Activated T-helper 1 cell treated with Interleukin-2 at 50 U/mL for 16 hours (primary cell): ENCODE measurements around the gene ZCCHC17.

ENCODE experiments used
- DNase-seq: peaks from one replicate; pipeline ENCODE4 v3.0.0-alpha.2; 2020; ENCODE audit warnings: low read depth

The ZCCHC17 gene

DNA sequence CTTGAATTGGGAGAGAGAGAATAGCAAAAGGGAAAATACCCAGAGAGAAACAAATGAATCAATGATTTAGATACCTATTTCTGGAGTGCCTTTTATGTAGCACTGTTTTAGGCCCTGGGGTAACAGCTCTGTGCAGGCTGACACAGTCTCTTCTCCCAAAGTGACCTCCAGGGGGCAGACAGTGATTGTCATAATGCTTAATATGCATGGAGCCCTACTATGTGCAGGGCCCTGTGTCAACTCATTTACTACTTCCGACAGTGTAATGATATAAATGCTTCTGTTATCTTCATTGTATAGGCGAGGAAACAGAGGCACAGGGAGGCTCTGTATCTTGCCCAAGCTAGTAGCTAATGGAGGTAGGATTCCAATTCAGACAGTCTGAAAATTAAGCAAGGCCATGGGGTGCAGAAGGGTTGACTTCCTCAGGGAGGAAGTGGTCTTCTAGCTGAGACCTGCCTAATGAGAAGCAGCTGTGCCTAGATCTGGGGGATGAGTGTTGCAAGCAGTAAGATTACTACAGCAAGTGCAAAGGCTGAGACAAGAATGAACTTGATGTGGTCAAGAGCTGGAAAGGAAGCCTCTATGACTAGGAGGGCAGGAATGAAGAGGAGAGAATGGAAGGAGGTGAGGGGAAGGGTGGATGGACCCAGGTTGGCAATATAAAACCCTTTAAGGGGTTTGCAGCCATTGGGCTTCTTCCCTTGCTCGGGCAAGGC lies 100.0 kb downstream of the ZCCHC17 start:
- no peak for DNase-seq

DNA sequence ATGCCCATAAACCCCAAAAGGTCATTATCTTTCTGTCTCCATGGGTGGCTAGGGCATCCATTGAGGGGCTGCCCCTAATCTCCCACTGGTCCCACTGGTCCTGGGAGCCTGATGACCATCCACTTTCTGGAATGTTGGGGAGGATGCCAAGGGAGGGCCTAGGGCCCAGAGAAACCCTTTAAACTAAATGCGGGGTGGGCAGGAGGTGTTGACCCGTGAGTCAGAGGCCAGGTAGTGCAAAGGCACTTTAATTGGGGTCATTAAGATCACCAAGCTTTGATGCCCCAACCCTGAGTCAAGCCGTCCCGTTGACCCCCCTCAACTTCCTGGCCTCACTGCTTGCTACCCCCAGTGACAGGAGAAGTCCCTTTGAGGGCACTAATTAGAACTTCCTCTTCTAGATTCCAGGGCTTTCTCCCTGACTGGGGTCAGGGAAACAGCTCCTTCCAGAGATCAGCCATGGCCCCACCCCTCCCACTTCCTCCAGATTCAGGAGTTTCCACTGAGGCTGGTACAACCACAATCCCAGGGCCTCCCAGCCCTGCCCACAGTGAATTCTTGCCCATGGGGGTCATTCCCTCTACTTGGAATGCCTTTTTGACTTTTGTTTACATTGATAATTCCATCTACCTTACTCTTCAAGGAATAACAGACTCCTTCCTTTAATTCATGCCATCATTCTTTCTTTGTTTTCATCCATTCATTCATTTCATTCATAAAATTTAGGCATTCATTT lies 100.7 kb downstream of the ZCCHC17 start:
- no peak for DNase-seq

DNA sequence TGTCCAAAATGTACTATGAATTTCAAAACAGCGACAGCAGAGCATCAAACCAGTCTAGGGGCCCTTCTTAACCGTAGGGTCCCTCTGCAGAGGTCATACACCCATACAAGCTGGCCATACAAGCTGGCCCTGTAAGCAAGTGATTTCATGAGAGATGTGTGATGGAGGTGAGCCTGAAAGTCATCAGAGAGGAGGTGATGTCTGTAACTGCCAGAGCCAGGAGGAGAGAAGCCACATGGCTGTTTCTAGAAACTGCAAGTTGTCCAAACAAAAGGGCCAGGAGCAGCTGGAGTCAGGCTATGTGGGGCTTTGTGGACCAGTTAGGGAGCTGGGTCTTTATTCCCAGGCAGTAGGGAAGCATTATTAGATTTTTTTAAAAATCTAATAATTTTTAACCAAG lies 101.4 kb downstream of the ZCCHC17 start:
- DNase-seq = no peak

DNA sequence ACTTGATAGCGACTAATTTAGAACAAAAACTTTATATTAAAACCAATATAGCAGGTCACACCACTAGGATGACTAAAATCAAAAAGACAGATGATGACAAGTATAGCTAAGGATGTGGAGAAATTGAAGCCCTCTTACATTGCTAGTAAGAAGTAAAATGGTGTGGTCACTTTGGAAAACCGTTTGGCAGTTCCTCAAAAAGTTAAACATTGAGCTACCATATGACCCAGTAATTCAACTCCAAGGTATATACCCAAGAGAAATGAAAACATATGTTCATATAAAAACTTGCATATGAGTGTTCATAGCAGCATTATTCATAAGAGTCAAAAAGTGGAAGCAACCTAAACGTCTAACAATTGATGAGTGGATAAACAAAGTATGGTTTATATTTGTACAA lies 103.1 kb downstream of the ZCCHC17 start:
- no peak for DNase-seq

DNA sequence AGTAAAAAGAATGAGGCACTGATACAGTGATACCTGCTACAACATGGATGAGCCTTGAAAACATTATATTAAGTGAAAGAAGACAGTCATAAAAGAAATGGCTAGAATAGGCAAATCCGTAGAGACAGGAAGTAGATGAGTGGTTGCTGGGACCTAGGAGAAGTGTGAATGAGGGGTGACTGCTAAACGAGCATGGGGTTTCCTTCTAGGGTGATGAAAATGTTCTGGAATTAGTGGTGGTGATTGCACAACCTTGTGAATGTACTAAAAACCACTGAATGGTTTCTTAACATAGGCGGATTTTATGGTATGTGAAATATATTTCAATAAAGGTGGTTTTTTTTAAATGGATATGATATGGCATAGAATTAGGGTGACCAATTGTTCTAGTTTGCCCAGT lies 103.6 kb downstream of the ZCCHC17 start:
- no peak for DNase-seq

DNA sequence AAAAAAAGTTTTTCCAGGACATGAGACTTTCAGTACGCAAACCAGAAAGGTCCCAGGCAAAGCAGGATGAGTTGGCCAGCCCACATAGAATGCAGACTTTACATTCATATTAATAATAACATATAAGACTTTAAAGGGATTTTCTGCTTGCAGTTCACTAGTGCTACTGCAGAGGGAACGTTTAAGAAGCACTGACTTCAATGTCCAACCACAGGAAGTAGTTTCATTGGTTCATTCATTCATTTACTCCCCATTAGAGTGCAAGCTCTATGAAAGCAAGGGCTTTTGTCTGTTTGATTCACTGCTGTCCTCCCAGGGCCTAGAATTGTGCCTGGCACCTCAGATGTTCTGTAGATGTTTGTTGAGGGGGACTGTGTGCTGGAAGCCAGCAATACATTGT lies 104.4 kb downstream of the ZCCHC17 start:
- DNase-seq = no peak

DNA sequence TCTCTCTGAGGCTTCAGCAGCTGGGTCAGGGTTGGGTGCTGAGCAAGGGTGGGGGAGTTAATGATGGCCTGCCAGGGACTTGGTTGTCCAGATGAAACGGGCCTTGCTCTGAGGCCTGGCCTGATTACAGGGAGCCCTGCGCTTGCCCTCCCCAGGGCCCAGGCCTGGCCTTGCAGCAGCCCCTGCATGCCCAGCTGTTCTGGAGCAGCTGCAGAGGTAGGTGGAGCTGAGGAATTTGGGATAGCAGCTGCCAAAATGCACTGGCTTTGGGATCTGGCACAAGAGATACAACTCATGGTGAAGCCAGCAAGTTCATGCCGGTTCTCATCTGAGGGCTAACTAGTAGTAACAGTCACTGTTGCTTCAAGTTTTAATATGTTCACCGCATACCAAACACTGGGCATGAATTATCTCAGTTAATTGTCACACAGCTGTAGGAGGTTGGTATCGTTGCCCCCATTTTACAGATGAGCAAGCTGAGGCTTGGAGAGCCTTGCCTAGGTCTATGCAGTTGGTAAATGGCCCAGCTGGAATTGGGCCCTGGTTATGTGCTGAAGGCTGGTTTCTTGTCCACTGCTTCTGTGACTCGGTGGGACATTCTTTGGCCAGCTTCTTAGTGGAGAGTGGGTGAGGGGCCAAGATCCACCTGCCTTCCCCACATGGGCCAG lies 108.9 kb downstream of the ZCCHC17 start:
- DNase-seq = no peak

DNA sequence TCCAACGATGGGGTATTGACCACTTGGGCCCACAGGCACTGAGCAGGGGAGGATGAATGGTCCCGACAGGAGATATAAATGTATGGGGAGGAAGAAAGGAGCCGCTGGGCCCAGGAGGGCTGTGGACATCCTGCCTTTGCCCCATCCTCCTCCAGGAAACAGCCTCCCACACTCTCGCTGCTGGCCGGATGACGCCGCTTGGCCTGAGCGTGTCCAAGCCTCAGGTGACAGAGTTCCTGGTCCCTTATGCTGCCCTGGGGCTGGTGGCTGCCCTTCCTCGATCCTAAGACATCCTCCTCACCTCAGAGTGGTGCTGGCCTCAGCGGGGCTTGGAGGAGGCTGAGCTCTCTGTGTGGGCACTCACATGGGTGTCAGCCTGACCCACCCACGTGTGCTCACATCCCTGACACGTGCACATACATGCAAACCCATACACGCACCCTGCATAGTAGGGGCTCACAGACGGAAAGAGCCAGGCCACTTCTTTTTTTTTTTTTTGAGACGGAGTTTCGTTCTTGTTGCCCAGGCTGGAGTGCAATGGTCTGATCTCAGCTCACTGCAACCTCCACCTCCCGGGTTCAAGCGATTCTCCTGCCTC lies 110.3 kb downstream of the ZCCHC17 start:
- no peak for DNase-seq

DNA sequence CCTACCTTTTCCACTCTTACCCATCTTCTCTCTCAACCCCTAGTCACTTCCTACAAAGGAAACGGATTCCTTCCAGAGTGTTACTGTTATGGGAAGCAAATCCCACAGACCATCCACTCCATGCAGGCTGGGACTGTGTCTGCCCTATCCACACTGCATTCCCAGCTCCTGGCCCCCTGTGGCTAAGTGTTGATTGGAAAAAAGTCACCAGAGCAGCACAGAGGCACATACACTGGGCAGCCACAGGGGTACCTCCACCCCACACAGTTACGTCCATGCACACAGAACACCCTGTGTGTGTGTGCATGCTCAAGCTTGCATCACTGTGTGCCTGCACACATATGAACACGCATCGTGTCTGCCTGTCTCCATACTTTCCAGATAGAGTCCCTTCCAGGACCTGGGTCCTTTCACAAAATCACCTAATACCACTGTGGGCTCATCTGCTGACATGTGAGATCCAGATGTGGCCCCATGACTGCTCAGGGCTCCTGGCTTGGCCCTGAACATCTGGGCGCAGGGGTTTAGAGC lies 112.0 kb downstream of the ZCCHC17 start:
- no peak for DNase-seq

DNA sequence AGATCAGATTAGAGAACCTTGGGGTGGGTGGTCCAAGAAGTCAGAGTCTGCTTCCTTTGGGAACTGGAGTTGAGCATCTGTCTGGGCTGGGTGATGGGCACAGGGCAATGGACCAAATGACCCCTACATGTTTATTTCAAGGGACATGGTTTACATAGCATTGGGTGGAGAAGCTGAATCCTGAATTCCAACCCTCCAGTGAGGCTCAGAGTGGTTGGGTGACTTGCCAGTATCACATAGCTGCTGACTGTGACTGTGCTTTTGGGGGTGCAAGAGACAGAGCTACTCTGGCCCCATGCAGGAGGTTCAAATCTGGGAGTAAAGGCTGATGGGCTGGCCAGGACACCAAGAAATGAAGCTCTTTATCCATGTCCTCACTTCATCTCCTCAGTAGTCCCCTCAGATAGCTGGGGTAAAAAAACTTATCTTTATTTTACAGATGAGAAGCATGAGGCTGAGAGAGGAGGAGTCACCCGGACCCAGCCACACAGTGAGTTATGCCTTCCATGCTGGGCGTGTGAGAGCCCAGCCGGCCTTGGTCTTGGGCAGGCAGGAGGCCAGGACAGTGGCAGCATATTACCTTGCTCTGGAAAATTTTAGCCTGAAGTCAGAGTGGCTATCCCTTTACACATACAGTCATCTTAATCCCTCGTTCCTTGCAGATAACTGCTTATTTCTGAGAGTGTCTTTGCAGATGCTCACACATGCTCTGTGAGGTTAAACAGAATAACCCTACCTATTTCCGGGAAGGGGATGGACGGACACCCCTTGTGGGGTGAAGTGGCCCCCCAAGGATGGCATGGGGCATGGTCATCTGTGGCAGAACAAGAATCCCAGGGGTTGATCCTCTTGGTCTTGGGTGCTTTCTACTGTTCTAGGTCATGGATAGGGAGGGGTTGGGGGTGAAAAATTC lies 113.4 kb downstream of the ZCCHC17 start:
- no peak for DNase-seq

DNA sequence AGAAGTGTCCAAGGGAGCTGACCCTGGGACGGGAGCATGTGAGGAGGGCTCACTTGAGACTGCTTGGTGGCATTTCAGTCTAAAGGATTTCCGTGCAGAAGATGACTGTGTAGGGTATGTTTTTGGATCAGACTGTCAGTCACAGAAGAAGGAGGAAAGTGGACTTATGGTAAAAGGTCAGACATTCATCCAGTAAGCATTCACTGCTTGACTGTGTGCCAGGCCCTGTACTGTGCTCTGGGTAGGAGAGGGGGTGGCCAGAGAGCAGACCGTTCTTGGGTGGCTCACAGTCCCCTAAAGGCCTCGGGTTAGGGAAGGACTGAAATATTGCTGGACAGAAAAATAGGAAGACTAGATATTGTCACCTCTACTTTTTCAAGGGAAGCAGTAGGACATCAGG lies 114.0 kb downstream of the ZCCHC17 start:
- no peak for DNase-seq

DNA sequence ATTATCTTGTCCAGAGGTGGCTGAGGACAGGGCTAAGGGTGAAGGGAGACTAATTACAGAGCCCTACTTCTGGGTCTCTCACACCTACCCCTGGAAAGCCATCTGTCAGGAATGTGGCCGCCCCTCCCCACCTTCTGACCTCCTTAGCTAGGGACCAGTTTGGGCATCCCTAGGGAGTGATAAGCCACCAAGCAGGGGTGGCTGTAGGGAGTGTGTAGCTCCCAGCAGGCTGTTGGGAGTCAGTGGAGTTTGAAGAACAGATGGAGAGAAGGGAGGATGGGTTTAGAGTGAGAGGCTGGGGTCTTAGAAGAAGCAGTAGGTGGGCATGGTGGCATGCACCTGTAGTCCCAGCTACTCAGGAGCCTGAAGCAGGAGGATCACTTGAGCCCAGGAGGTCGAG lies 115.4 kb downstream of the ZCCHC17 start:
- DNase-seq = no peak

DNA sequence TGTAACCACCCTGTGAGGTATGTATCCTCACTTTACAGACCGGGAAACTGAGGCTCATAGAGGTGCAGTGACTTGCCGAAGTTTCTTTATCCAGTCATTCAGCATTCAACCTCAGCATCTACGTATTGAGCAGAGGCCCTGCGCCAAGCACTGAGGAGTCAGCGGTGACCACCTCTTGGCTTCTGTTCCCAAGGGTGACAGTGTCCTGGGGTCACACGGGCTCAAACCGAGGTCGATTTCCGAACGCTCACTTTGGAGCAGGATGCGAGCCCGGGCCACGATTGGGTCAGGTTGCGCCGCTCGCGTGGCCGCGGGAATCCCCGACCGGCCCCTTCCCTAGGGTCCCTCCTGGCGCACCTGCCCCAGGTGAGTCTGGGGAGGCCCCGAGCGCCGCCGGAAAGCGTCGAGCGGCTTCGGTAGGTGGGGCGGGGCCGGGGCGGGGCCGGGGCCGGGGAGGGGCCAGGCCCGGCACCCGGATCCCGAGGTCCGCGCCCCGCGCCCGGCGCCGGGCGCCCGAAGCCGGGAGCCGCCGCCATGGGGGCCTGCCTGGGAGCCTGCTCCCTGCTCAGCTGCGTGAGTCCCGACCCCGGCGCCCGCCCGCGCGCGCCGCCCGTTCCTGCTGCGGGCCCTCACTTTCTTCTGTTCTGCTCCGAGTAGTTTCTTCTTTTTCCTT lies 116.0 kb downstream of the ZCCHC17 start, which contains the start of gene SERINC2:
TSS of gene SERINC2 (plus strand) at position 482 of the 673 bp plus-strand sequence. CDS start at position 535, 53 bp downstream.
- DNase-seq = no peak

DNA sequence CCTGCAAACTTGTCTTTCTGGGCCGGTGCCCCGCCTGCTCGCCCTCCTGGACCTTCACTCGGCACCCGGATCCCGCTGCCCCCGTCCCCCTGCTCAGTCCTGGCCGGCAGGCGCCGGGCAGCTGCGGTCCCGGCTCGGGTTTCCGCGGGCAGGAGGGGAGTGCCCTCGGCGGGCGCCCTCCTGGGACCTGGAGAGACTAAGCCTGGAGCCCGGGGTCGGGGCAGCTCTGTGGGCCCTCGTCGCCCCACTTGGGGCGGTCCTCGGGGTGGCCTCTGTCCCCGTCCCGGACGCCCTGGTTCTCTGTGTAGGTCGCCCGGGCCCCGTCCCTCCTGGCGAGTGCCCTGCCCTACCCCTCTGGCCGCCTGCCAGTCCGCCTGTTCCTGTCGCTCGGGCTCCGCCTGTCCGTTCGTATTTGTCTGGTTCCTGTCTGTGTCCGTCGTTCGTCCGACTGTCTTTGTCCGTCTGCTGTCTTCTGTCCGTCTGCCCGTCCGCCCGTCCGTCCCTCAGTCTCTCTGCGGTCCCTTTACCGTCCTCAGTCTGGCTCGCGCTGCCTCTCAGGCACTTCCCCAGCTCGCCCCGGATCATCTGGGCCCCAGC lies 116.7 kb downstream of the ZCCHC17 start:
- DNase-seq = no peak
